Astrocyte of the spinal cord (primary cell): Measurements from ENCODE around the gene CPNE1.

Experiments used
- DNase-seq: peaks from one replicate; pipeline ENCODE4 v3.0.0; 2011; ENCODE audit warnings: low read depth, low spot score
- H3K4me3 ChIP-seq: 2 replicates; pipeline ENCODE4 v1.5.1; 2011; ENCODE audit warnings: low read depth, mild to moderate bottlenecking, low read length, moderate library complexity
- in situ Hi-C: cut with HindIII; loops from 2 replicates; pipeline ENCODE4 v1.10.0; 2017; ENCODE audit warnings: low sequenced_read_pairs
- TF ChIP-seq, protein P1 (sequence below): IDR thresholded peaks from 2 replicates; pipeline ENCODE4 v1.5.1; 2012; ENCODE audit warnings: low read depth, mild to moderate bottlenecking, low read length, inconsistent platforms

Gene CPNE1

DNA sequence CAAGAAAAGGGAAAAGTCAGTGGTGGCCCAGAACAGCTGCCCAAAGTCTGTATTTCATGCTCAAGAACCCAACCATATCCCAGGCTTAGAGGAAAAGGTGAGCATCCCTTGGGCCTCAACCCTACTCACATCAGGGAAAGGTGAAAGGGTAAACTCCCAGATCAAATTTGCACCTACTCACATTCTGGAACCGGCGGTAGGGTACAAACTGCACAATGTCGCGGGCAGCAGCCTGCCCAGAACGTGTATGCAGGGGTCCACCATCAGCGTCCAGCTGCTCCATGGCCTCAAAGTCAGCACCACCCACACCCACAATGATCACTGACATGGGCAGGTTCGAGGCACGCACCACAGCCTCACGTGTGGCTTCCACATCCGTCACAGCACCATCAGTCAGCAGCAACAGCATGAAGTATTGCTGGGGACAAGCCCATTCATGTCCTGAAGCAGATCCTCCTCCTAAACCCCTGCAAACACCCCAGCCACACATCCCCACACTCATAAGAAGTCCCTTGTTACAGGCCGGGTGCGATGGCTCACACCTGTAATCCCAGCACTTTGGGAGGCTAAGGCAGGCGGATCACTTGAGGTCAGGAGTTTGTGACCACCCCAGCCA, 38.2 kb downstream of the CPNE1 start:
- no peak for DNase-seq
- in situ Hi-C loops, result no loop called here
- TF ChIP-seq, protein P1, sequence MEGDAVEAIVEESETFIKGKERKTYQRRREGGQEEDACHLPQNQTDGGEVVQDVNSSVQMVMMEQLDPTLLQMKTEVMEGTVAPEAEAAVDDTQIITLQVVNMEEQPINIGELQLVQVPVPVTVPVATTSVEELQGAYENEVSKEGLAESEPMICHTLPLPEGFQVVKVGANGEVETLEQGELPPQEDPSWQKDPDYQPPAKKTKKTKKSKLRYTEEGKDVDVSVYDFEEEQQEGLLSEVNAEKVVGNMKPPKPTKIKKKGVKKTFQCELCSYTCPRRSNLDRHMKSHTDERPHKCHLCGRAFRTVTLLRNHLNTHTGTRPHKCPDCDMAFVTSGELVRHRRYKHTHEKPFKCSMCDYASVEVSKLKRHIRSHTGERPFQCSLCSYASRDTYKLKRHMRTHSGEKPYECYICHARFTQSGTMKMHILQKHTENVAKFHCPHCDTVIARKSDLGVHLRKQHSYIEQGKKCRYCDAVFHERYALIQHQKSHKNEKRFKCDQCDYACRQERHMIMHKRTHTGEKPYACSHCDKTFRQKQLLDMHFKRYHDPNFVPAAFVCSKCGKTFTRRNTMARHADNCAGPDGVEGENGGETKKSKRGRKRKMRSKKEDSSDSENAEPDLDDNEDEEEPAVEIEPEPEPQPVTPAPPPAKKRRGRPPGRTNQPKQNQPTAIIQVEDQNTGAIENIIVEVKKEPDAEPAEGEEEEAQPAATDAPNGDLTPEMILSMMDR, result no peak
- H3K4me3 ChIP-seq, result no peak overlapping the region

DNA sequence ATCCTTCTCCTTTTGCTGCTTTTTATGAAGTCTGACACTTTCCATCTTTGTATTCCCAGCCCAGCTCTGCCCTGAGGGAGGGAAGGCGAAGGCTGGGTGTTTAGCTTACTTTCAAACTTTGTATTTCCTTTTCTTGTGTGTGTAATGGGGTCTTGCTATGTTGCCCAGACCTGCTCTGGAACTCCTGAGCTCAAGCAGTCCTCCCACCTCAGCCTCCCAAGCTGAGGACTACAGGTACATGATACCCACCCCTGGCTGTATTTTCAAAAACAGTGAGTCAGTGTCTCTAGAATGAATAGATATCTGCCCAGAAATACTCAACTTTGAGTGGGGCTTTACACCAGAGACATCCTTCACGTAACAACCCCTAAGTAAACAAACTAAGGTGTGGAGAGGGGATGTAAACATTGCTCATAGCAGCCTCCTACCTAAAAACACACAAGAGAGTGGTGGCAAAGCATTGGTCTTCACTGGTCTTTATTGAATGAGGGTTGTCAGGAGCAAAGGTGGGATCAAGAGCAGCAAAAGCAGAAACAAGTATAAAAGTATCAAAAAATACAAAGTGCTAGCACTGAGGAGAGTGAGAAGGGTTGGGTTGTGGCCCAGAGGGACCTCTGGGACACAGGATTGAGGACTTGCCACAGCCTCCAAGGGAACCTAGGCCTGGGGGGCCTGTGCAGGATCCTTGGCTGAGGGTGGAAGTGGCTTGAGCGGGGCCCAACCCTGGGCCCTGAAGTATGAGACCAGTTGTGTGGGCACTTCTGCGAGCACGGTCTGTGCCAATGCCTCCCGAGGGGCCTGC, 38.9 kb downstream of the CPNE1 start:
- in situ Hi-C loops, result no loop called here
- TF ChIP-seq, protein P1, result no peak
- H3K4me3 ChIP-seq, result no peak overlapping the region
- no peak for DNase-seq

GRCh38 chr20:35621560-35621946, 43.1 kb downstream of the CPNE1 start:
- TF ChIP-seq, protein P1, result peak; percentile 11
- no peak for DNase-seq
- in situ Hi-C loops, result no loop called here
- H3K4me3 ChIP-seq, result no peak overlapping the region

DNA sequence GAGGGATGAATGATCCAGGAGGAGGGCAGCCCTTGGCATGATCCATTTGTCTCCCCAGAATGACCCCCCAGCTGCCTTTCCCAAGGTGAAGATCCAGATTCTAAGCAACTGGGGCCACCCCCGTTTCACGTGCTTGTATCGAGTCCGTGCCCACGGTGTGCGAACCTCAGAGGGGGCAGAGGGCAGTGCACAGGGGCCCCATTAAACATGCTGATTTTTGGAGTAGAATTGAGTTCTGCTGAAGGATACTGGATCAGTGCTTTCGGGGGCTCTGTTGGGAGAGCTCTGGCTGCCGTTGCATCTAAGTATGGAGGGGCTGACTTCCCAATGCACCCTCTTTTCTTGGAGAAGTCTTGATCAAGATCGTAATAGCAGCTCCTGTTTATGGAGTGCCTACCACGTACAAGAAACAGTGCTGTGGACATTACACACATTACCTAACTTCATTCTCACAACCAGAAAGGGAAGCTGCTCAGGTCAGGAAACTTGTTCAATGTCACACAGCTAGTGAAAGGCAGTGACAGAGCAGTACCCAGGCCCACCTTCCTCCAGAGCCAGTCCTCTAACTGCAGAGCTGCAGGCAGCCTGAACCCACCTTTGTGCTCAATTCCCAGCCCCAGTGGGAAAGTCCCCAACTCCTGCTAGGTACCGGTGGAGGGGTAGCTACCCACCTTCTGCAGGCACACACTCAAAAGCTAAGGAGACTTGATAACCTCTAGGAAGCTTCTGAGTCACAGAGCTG, 43.7 kb downstream of the CPNE1 start:
- TF ChIP-seq, protein P1, result no peak
- H3K4me3 ChIP-seq, result no peak overlapping the region
- in situ Hi-C loops, result no loop called here
- no peak for DNase-seq

DNA sequence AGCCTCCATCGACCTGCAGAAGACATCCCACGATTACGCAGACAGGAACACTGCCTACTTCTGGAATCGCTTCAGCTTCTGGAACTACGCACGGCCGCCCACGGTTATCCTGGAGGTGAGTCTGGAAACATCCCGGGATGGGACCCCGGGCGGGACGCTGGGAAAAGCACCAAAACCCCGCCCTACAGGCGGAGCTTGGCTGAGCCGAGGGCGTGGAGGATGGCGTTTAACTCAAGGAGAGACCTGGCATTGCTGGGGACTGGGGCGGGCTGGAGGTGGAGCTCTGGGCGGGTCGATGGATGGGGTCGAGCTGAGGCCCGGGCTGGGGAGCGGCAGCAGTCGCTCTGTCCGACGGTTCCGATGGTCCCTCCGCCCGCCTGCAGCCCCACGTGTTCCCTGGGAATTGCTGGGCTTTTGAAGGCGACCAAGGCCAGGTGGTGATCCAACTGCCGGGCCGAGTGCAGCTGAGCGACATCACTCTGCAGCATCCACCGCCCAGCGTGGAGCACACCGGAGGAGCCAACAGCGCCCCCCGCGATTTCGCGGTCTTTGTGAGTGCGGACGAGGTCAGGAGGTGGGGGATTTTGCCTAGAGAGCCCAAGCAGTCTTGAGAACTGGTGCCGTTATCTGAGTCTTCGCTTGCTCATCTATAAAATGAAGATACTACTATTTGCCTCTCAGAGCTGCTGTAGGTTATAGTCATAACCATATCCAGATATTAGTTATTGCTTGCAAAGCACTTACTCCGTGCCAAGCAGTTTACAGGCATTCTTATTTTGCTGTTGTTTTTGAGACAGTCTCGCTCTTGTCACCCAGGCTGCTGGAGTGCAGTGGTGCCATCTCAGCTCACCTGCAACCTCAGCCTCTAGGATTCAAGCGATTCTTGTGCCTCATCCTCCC, 45.3 kb downstream of the CPNE1 start:
- peak overlapping the region; percentile 60 for H3K4me3 ChIP-seq
- TF ChIP-seq, protein P1, result peak; percentile 54
- peak; percentile 81 for DNase-seq
- in situ Hi-C loops, result no loop called here
